Testis (tissue), 3 donors: ENCODE results near the gene USF2. TPM values are rescaled to one million over a fixed set of nuclear protein-coding genes. Genes with fewer than 3 reads are reported as not detected.

Experiments
- DNase-seq: peaks from one replicate; pipeline ENCODE4 v3.0.0-alpha.2; 2019
- H3K27ac ChIP-seq, 2 donors: fragments of 200-600 bp; sonication (generic); one replicate each; pipeline ENCODE4 v1.5.1; 2019
- H3K27me3 ChIP-seq: fragments of 200-600 bp; sonication (generic); one replicate; pipeline ENCODE4 v1.5.1; 2019
- H3K36me3 ChIP-seq: fragments of 200-600 bp; sonication (generic); one replicate; pipeline ENCODE4 v1.5.1; 2017; ENCODE audit warnings: low read depth; ENCODE audit errors: missing control alignments
- H3K4me1 ChIP-seq: fragments of 200-600 bp; sonication (generic); one replicate; pipeline ENCODE4 v1.5.1; 2019
- H3K4me3 ChIP-seq, 2 donors: fragments of 200-600 bp; sonication (generic); one replicate each; pipeline ENCODE4 v1.5.1; 2017 to 2019
- H3K9me3 ChIP-seq: fragments of 200-600 bp; sonication (generic); one replicate; pipeline ENCODE4 v1.5.1; 2017
- CTCF ChIP-seq, 3 experiments: fragments of 450-650 bp in 2 of 3; fragments of 200-600 bp in 1 of 3; sonication (generic) in 1 of 3; IDR thresholded peaks; one replicate each; pipeline ENCODE4 v1.5.1; 2016 to 2019; ENCODE audit warnings: antibody characterized with exemption in 3 of 3, mild to moderate bottlenecking in 2 of 3, moderate library complexity in 1 of 3
- POLR2A ChIP-seq: fragments of 450-650 bp; IDR thresholded peaks from one replicate; pipeline ENCODE4 v1.6.1; 2017; ENCODE audit warnings: antibody characterized with exemption, mild to moderate bottlenecking, moderate library complexity
- WGBS, 2 donors: methylation state at CpG; one replicate each; pipeline ENCODE4 v1.1.5; 2018; 5-methylcytosine and 5-hydroxymethylcytosine counted together
- intact Hi-C: fragments of 100-400 bp; cut with DNase I; formaldehyde crosslinking; loops from one replicate; pipeline ENCODE4 v1.15.1; 2023; ENCODE audit warnings: low total_unique reads
- polyA plus RNA-seq: library from polyadenylated mRNA; stranded (reverse); fragments of 350-450 nt; fragmentation: Illumina TruSeq; extraction: RNeasy Lipid Tissue Mini Kit (QIAGEN cat#74804); gene quantifications from one replicate; pipeline ENCODE4 v1.2.3, GENCODE V29; 2014; ENCODE audit warnings: low read depth, low replicate concordance; ENCODE audit not compliant: insufficient read depth
- total RNA-seq, 2 donors: library from RNA; depleted of rRNA; stranded (reverse); fragments of >200 nt; gene quantifications; one replicate each; pipeline ENCODE4 v1.2.3, GENCODE V29; 2016

Gene USF2
- total and polyA plus RNA-seq, 3 donors from 2014 or later, result 83.1 to 123 (median 105) TPM

GRCh38 chr19:35314858-35315470, 46.2 kb downstream of the USF2 start:
- WGBS, 2 donors, result 86 to 88% methylated on average over 10 of the region's 10 CpGs

GRCh38 chr19:35315883-35316282, 47.1 kb downstream of the USF2 start:
- Histone ChIP-seq H3K9me3 (no peaks in the 10 kb centered on the region), H3K27ac (no peak overlapping the region), H3K36me3 (no peaks in the 10 kb centered on the region), H3K4me1 (peaks cover 19% of the 10 kb centered on the region), H3K4me3 (no peak overlapping the region), H3K27me3 (no peaks in the 10 kb centered on the region)
- TF ChIP-seq POLR2A (no peak), CTCF (IDR thresholded peaks at IDR 0.05) (no peak)
- WGBS, 2 donors, result 67 to 80% methylated on average over 2 to 9 of the region's 9 CpGs
- intact Hi-C loops, result no loop called here
- DNase-seq, result no peak

More at GRCh38 chr19:35314858-35315470, 46.2 kb downstream of the USF2 start:
- no peak for TF ChIP-seq POLR2A
- no peak for TF ChIP-seq CTCF (IDR thresholded peaks at IDR 0.05)
- Histone ChIP-seq H3K4me1 (peaks cover 25% of the 10 kb centered on the region), H3K9me3 (no peaks in the 10 kb centered on the region), H3K27me3 (no peaks in the 10 kb centered on the region), H3K36me3 (no peaks in the 10 kb centered on the region), H3K27ac (no peak overlapping the region), H3K4me3 (no peak overlapping the region)
- DNase-seq, result no peak
- intact Hi-C loops, result no loop called here

GRCh38 chr19:35316560-35316959, 47.8 kb downstream of the USF2 start:
- DNase-seq, result no peak
- intact Hi-C loops, result no loop called here
- TF ChIP-seq CTCF (IDR thresholded peaks at IDR 0.05) (no peak), POLR2A (no peak)
- Histone ChIP-seq H3K27me3 (no peaks in the 10 kb centered on the region), H3K9me3 (no peaks in the 10 kb centered on the region), H3K4me3 (no peak overlapping the region), H3K36me3 (no peaks in the 10 kb centered on the region), H3K27ac (no peak overlapping the region), H3K4me1 (peaks cover 12% of the 10 kb centered on the region)
- WGBS, 2 donors, result 88 to 91% methylated on average over 9 of the region's 9 CpGs

- no peak for DNase-seq
- no peak overlapping the region for H3K27ac ChIP-seq
- WGBS, 2 donors, result 73 to 74% methylated on average over 7 of the region's 7 CpGs
- peaks cover 4% of the 10 kb centered on the region for H3K4me1 ChIP-seq
- no peak for TF ChIP-seq POLR2A
- no peak for TF ChIP-seq CTCF (IDR thresholded peaks at IDR 0.05)
- intact Hi-C loops, result no loop called here
- H3K9me3 ChIP-seq, result no peaks in the 10 kb centered on the region
- no peak overlapping the region for H3K4me3 ChIP-seq
- no peaks in the 10 kb centered on the region for H3K27me3 ChIP-seq
- H3K36me3 ChIP-seq, result no peaks in the 10 kb centered on the region
These were observed 48.8 kb downstream of the USF2 start for GRCh38 chr19:35317464-35318043.
